ENCODE results near the gene CDK8. TPM values are rescaled to one million over a fixed set of nuclear protein-coding genes. Genes with fewer than 3 reads are reported as not detected.
"Not testable (repeated sequence)": the region's sequence is repeated elsewhere in the genome, so short reads cannot be mapped to it uniquely, and the experiment has no call there.

Gene CDK8
- total RNA-seq, 2 experiments from 2014 or later, result 26.9 to 28.4 TPM

DNA sequence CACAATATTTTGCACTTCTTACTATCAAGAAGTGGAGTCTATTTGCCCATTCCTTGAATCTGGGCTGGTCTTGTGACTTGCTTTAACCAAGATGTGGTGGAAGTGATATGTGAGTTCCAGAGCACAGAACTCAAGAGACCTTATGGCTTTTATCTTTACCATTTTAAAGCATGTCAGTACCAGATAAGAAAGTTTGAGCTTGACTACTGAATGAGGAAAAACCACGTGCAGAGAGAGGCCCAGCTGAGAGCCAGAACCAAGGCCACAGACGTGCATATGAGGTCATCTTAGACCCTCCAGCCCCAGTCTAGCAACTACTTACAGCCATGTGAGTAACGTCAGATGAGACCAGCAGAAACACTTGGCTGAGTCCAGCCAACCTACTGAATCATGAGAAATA is 6.3 kb upstream of the CDK8 start:
- CTCF ChIA-PET, result no interaction called here
- POLR2A ChIA-PET, result no interaction called here

DNA sequence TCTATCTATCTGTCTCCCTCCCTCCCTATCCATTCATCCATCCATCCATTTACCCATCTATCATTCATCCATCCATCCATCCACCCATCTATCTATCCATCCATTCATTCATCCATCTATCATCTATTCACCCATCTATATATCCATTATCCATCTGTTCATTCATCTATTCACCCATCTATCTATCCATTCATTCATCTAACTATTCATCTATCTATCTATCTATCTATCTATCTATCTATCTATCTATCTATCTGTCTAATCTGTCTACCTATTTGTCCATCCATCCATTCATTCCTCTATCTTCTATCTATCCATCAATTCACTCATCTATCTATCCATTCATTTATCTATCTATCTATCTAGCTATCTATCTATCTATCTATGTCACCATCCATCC is 4.4 kb upstream of the CDK8 start:
- ChIA-PET CTCF (interaction anchor here (0.6 kb wide), 1 partner anchor 129 kb away, joined by 3 read pairs; no protein-coding TSS in a partner anchor), POLR2A (no interaction called here)

DNA sequence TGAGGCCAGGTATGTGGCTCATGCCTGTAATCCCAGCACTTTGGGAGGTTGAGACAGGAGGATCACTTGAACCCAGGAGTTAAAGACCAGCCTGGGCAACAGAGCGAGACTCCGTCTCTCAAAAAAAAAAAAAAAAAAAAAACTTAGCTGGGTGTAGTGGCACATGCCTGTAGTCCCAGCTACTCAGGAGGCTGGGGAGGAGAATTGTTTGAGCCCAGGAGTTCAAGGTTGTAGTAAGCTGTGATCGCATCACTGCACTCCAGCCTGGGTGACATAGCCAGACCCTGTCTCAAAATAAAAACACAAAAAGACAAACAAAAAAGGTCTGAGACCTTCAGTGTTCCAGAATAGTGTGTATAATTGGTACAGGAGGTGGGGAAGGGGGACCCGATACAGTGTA is 1.9 kb upstream of the CDK8 start:
- CTCF ChIA-PET, result interaction anchor here (0.6 kb wide), 1 partner anchor 173 kb away, joined by 3 read pairs; no protein-coding TSS in a partner anchor
- POLR2A ChIA-PET, result not testable (repeated sequence)

DNA sequence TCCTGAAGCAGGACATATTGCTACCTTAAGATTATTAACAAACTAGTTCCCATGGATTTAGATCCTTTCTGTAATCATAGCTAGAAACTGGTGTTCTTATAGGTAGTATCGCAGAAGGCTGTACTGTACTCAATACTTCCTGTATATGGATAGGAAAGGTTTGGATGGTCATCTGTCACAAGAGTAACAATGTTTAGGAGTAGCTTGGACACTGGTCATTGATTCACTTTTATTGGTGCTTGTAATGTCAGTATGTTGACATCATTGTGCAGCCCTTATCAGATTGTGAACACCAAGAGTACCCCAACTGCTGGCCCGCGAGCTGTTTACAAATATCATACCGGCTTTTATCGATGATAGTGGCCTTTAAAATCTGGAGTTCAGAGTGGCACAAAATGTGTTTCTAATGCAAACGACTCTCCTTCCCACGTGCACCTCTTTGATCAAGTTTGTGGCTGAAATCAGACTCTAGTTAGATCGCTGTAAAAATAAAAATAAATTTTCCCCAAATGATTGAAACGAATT is 605 bp upstream of the CDK8 start:
- CTCF ChIA-PET, result no interaction called here

DNA sequence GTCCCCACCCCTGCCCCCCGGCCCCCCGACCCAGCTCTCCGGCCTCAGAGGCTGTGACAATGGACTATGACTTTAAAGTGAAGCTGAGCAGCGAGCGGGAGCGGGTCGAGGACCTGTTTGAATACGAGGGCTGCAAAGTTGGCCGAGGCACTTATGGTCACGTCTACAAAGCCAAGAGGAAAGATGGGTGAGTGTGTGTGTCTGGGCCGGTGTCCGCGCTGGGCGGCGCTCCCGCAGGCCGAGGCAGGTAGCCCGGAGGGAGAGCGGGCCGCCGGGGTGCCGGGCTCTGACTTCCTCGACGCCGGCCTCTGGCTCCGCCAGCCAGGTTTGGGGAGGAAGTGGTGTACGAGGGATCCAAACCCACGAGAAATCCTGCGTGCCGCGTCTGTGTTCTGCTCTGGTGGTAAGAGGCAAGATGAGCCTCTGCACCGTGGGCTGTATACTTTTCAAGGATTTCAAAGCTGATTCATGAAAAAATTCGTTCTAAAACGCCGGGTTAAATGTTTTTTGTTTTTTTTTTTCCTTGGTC is 718 bp downstream of the CDK8 start:
- ChIA-PET CTCF (no interaction called here), POLR2A (interaction anchor here (1.4 kb wide), 1 partner anchor 33 kb away, joined by 3 read pairs; the partner anchor contains the start of gene RNF6)

More for the DNA sequence above, 605 bp upstream of the CDK8 start:
- POLR2A ChIA-PET, result interaction anchor here (0.9 kb wide), 1 partner anchor 1886 kb away, joined by 8 read pairs; no protein-coding TSS in a partner anchor

DNA sequence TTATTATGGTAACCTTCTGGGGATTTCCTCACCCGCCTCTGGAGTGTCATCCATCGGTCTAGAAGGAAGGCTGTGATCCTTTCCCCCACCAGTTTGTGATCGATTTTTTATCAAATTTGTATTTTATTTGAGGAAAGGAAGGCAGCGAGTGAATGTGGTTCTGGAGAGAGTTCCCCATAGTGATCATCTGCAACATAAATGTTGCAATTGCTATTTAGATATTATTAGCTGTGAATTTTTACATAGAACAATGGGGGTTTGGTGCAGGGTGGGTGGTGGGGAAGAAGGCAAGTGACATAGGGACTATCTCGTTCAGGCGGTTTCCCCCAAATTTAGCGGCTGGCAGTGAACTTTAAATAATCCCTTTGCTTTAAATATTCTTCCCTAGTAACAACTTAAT is 1.2 kb downstream of the CDK8 start:
- CTCF ChIA-PET, result no interaction called here

DNA sequence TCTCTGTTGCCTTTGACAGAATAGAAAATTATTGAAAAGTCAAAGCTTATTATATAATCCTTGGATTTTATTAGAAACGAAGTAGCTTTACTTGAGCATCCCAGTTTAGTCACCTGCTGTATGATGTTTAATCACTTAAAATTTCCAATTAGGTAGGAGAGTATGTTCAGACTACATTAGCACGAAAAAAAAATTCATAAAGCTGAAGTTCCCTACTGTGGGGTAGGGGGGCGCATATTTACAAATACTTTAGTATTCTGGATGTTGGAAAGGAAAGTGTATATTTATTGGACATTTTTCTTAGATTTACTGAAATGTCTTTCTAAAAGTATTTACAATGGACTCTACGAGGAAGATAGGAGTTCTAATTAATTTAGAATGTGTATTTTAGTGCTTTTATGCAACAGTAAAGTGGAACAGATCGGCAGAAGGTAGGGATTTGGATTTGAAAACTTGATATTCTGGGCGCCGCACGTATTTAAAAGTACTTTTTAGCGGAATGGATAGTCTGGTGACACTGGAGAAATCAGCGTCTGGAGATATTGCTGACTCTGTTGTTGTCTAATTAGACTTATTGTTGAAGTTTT is 1.9 kb downstream of the CDK8 start:
- POLR2A ChIA-PET, result interaction anchor here (1.4 kb wide), 1 partner anchor 34 kb away, joined by 3 read pairs; the partner anchor contains the start of gene RNF6
- CTCF ChIA-PET, result no interaction called here

More for the DNA sequence above, 1.2 kb downstream of the CDK8 start:
- POLR2A ChIA-PET, result interaction anchor here (1.4 kb wide), 1 partner anchor 33 kb away, joined by 3 read pairs; the partner anchor contains the start of gene RNF6

DNA sequence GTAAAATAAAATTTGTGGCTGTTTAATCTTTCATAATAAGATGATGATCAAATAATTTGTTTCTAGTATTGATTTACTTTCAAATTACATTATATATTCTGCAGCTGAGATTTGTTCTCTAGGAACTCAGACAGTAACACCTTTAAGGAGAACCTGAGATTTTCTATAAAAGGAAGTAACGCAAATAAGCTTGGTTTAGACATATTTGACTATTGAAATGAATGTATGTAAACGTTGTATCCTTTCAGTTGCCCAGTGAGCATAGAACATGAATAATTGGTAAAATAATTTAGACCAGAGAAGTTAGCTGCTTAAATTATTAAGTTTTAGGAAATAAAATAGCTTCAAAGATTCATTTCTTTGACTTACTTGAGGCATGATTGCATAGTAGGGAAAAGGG is 3.1 kb downstream of the CDK8 start:
- POLR2A ChIA-PET, result no interaction called here
- CTCF ChIA-PET, result no interaction called here

DNA sequence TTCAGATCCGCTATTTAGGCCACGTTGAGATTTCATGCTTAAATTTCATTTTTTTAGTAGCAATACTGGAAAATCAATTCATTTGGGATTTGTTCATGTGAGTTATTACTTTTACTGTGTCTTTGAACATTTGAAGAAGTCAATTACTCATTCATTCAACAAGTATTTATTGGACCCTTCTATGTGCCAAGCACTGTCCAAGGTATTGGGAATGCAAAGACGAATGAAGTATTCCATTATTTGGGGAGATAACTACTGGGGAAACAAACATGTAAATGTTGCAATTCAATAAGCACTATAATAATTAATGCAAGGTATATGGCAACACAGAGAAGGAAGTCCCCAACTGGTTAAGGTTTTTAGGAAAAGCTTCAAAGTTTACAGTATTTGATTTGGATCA is 5.7 kb downstream of the CDK8 start:
- CTCF ChIA-PET, result no interaction called here
- POLR2A ChIA-PET, result no interaction called here

DNA sequence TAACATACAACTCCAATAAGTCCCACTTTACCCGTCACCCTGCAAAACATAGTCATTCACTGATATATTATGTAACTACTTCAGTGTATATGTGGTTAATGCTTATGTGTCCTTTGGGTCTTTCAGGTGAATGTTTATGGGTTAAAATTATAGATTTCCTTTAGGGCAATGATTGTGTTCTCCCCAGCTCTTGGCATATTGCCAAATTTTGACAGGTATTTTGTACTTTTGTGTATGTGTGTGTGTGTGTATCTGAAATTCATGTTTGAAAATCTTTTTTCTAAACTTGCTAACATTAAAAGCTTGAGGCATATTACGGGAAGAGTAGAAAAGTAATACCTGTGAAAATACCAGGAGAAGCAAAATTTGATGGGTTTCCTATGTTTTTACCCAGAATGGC is 8.2 kb downstream of the CDK8 start:
- POLR2A ChIA-PET, result interaction anchor here (0.6 kb wide), 1 partner anchor 249 kb away, joined by 11 read pairs; no protein-coding TSS in a partner anchor
- CTCF ChIA-PET, result no interaction called here

DNA sequence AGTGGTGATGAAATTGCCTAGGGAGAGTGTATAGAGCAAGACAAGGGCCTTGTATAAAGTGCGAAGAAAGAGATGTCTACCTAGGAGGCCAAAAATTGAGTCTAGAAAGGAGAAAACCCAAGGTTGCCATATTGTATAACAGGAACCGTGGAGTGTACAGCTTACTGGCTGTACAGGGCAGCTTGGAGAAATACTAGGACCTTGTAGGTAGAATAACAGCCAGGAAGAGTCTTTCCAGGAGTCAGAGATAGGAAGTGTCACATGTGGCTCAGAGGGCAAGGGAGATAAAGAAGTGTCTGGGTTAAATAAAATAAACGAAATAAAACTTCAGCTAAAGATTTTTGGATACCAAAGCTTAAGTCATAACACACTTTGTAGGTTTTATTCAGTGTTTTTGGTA is 12.4 kb downstream of the CDK8 start:
- ChIA-PET POLR2A (no interaction called here), CTCF (no interaction called here)

DNA sequence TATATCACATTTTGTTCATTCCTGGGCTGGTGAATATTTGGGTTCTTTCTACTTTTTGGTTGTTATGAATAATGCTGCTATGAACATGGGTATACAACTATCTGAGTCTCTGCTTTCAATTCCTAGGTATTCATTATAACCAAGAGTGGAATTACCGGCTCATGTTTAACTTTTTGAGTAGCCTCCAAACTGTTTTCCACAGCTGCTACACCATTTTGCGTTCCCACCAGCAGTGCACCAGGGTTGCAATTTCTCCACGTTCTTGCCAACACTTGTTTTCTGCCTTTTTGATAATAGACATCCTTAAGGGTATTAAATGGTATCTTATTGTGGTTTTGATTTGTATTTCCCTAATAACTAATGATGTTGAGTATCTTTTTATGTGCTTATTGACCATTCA is 16.8 kb downstream of the CDK8 start:
- ChIA-PET CTCF (no interaction called here), POLR2A (no interaction called here)

DNA sequence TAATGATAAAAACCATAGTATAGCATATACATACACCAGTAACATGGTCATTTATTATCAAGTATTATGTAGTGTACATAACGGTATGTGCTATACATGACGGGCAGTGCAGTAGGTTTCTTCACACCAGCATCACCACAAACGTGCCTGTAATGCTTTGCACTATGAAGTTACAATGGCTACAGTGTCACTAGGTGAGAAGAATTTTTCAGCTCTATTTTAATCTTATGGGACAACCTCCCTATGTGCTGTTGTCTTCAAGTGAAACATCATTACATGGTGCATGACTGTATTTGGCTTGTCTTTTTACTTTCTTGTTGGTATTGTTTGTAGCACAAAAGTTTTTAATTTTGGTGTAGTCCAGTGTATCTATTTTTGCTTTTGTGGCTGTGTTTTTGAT is 18.7 kb downstream of the CDK8 start:
- CTCF ChIA-PET, result interaction anchor here (0.5 kb wide), 1 partner anchor 746 kb away, joined by 4 read pairs; no protein-coding TSS in a partner anchor

DNA sequence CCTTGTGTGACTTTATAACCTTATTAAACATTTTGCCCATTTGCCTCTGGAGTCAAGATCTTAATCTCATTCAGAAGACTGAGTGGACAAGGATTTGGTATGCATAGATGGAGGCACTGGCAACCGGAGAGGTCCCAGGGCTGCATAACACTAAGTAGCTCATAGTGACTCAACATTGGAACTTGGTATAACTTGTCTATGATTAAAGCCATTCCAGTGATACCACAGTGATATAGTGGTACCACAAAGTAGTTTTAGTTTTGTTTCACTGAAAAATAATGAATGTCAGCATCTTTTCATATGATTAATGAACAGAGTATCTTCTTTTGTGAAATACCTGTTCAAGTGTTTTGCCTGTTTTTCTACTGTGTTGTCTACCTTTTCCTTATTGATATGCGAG is 26.4 kb downstream of the CDK8 start:
- POLR2A ChIA-PET, result no interaction called here
- CTCF ChIA-PET, result no interaction called here

More for the DNA sequence above, 18.7 kb downstream of the CDK8 start:
- POLR2A ChIA-PET, result no interaction called here

DNA sequence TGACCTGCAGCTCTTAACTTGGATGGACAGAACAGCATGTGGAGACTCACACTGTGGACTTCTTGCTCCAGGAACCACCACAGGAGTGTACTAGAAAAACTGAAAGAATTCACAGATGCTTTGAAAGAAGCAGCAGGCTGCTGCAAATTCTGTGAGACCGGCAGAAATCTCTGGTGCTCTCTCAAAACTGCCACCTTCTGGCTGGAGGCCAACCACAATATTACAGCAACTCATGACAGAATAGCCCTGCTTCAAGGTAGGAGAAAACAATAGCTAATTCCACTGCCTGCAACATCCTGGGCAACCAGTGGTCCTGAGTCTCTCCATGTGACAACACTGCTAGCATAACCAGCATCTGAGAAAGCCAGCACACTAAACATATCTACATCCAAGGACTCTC is 26.9 kb downstream of the CDK8 start:
- ChIA-PET POLR2A (no interaction called here), CTCF (no interaction called here)

DNA sequence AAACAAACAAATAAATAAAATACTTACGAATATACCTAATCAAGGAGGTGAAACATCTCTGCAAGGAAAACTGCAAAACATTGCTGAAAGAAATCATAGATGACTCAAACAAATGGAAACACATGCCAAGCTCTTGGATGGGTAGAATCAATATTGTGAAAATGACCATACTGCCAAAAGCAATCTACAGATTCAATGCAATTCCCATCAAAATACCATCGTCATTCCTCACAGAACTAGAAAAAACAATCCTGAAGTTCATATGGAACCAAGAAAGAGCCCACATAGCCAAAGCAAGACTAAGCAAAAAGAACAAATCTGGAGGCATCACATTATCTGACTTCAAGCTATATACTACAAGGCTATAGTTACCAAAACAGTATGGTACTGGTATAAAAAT is 32.0 kb downstream of the CDK8 start:
- POLR2A ChIA-PET, CTCF ChIA-PET: not testable (repeated sequence)

DNA sequence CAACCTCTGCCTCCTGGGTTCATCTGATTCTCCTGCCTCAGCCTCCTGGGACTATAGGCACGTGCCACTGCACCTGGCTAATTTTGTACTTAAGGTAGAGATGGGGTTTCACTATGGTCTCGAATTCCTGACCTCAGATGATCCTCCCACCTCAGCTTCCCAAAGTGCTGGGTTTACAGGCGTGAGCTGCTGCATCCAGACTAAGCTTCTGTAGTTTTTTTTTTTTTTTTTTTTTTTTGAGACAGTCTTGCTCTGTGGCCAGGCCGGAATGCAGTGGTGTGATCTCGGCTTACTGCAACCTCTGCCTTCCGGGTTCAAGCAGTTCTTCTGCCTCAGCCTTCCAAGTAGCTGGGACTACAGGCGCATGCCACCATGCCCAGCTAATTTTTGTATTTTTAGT is 34.9 kb downstream of the CDK8 start:
- CTCF ChIA-PET, POLR2A ChIA-PET: not testable (repeated sequence)

DNA sequence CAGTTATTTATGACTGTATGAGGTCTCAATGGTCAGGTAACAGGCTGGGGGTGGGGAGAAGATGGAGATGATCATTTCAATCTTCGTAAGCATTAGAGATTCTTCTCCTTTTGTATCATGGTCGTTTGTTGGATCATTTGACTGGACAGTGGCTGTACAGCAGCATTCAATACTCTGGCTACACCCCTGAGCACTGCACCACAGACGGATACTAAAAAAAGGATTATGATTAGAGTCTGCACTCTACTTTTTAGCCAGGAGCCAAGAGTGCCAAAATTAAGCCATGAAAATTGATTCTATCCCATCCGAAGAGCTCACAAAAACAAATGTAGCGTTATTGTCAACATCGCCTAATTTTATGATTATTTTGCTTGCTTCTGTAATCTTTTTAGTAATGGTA is 41.9 kb downstream of the CDK8 start:
- ChIA-PET CTCF (no interaction called here), POLR2A (no interaction called here)

DNA sequence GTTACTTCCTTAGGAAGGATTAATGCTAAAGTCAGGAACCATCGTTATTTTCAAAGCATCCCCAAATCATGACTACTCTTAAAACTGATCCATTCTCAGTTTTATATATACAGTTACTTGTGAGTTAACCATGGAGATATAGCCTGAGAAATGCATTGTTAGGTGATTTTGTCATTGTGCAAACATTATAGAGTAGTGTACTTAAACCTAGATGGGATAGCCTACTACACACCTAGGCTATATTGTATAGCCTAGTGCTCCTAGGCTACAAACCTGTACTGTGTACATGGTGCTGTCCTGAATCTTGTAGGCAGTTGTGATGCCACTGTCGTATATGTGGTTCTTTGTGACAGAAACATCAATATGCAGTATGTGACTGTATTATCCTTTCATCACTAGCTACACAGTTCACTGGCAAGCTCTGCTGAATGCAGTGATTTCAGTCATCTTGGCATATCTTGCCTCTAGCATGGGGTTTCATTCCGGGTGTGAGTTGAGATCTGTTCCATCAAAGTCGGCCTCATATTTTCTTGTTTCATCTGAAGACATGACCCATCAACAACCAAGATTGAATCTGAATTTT is 45.3 kb downstream of the CDK8 start:
- ChIA-PET CTCF (no interaction called here), POLR2A (no interaction called here)

DNA sequence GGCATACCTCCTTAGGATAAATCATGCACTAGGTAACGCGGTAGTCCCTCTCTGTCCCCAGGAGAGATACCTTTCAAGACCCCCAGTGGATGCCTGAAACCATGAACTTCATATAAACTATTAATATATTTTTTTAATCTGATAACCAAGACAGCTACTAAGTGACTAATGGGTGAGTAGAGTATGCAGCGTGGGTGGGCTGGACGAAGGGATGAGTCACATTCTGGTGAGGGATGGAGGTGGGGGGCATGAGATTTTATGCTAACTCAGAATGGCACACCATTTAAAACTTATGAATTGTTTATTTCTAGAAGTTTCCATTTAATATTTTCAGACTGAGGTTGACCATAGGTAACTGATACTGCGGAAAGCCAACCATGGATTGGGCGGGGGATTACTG is 46.2 kb downstream of the CDK8 start:
- POLR2A ChIA-PET, result no interaction called here
- CTCF ChIA-PET, result no interaction called here

DNA sequence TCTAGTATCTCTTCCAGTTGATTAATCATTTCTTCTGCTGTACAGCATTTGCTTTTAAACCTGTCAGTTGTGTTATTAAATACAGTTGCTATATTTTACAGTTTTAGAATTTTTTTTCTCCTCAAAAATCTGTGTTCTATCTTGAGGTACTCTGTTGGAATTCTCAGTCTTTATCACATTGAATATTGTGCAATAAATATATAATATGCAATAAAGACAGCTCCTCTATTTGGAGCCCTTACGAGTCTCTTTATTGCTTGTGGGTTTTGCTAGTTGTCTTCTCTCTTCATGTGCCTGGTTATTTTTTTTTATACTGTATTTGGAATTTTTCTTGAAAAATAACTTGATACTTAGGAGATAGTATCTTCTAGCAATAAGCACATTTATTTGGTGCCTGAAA is 51.7 kb downstream of the CDK8 start:
- CTCF ChIA-PET, result no interaction called here
- POLR2A ChIA-PET, result no interaction called here

All from activated CD8-positive, alpha-beta memory T cell treated with anti-CD3 and anti-CD28 coated beads for 36 hours (primary cell).